Smooth muscle cell (in vitro differentiated cells): ENCODE data around the gene MSLN. TPM values are rescaled to one million over a fixed set of nuclear protein-coding genes. Genes with fewer than 3 reads are reported as not detected.

ENCODE experiments used
- DNase-seq: peaks from one replicate; lab custom pipeline; 2025; ENCODE audit not compliant: unreplicated experiment; lab: John Stamatoyannopoulos, UW
- H2AFZ ChIP-seq: fragments of 200-600 bp; sonication (generic); 2 replicates; pipeline ENCODE4 v1.6.0; 2016; ENCODE audit warnings: antibody characterized with exemption, low read depth, mild to moderate bottlenecking
- H3F3A ChIP-seq: fragments of 200-600 bp; sonication (generic); 2 replicates; pipeline ENCODE4 v1.6.0; 2017; ENCODE audit warnings: antibody characterized with exemption, low read depth
- H3K27ac ChIP-seq: fragments of 200-600 bp; sonication (generic); 2 replicates; pipeline ENCODE4 v1.5.1; 2016; ENCODE audit warnings: low read depth, mild to moderate bottlenecking
- H3K27me3 ChIP-seq: fragments of 200-600 bp; sonication (generic); 2 replicates; pipeline ENCODE4 v1.6.1; 2016; ENCODE audit warnings: low read depth, mild to moderate bottlenecking
- H3K36me3 ChIP-seq: fragments of 200-600 bp; sonication (generic); 2 replicates; pipeline ENCODE4 v1.5.1; 2016; ENCODE audit warnings: low read depth
- H3K4me1 ChIP-seq: fragments of 200-600 bp; sonication (generic); 2 replicates; pipeline ENCODE4 v1.5.1; 2016; ENCODE audit warnings: low read depth
- H3K4me2 ChIP-seq: fragments of 200-600 bp; sonication (generic); 2 replicates; pipeline ENCODE4 v1.6.0; 2016; ENCODE audit warnings: mild to moderate bottlenecking
- H3K4me3 ChIP-seq: fragments of 200-600 bp; sonication (generic); 2 replicates; pipeline ENCODE4 v1.5.1; 2016; ENCODE audit warnings: mild to moderate bottlenecking
- H3K79me2 ChIP-seq: fragments of 200-600 bp; sonication (generic); 2 replicates; pipeline ENCODE4 v1.6.0; 2016; ENCODE audit warnings: low read depth, mild to moderate bottlenecking
- H3K9ac ChIP-seq: fragments of 200-600 bp; sonication (generic); 2 replicates; pipeline ENCODE4 v1.6.0; 2016; ENCODE audit warnings: low read depth
- H3K9me3 ChIP-seq: fragments of 200-600 bp; sonication (generic); replicated peaks from 2 replicates; pipeline ENCODE4 v1.5.1; 2016; ENCODE audit warnings: low read depth
- H4K20me1 ChIP-seq: fragments of 200-600 bp; sonication (generic); 2 replicates; pipeline ENCODE4 v1.6.0; 2016; ENCODE audit warnings: low read depth
- WGBS: methylation state at CpG from one replicate; pipeline ENCODE4 v1.1.7; 2016; ENCODE audit warnings: low lambda C conversion rate; 5-methylcytosine and 5-hydroxymethylcytosine counted together
- polyA plus RNA-seq: library from polyadenylated mRNA; unstranded; fragments of >200 nt; fragmentation: Nextera tagmentation; extraction: Ambion mirVana; gene quantifications from 2 replicates; pipeline ENCODE4 v1.2.1, GENCODE V29; 2016
- total RNA-seq: library from RNA; depleted of rRNA; stranded (reverse); fragments of >200 nt; gene quantifications from 2 replicates; pipeline ENCODE4 v1.2.3, GENCODE V29; 2014
- TF ChIP-seq, protein P1 (sequence below): fragments of 200-600 bp; sonication (generic); IDR thresholded peaks from 2 replicates; pipeline ENCODE4 v1.5.1; 2017; ENCODE audit warnings: borderline replicate concordance, mild to moderate bottlenecking, antibody characterized with exemption; ENCODE audit not compliant: insufficient read depth, poor library complexity, severe bottlenecking

The MSLN gene
- total and polyA plus RNA-seq, 2 experiments from 2014 or later = 0.26 to 3.7 TPM

DNA sequence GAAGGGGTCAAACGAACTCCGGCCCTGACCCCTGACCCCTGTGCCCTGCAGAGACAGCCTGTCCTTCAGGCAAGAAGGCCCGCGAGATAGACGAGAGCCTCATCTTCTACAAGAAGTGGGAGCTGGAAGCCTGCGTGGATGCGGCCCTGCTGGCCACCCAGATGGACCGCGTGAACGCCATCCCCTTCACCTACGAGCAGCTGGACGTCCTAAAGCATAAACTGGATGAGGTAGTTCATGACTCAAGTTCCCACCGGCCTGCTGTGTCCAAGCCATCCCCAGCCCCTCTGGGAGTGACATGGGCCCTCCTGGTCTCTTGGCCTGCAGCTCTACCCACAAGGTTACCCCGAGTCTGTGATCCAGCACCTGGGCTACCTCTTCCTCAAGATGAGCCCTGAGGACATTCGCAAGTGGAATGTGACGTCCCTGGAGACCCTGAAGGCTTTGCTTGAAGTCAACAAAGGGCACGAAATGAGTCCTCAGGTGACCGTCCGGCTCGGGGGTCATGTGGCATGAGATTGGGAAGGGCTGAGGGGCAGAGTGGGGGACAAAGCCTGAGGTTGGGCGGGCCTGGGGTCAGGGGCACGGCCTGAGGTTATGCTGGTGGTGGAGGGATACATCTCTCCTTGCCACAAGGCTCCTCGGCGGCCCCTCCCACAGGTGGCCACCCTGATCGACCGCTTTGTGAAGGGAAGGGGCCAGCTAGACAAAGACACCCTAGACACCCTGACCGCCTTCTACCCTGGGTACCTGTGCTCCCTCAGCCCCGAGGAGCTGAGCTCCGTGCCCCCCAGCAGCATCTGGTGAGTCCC, 5.7 kb downstream of the MSLN start:
- Histone ChIP-seq H3K4me2 (no peak overlapping the region), H4K20me1 (no peaks in the 10 kb centered on the region), H3K27ac (no peak overlapping the region), H3F3A (no peaks in the 10 kb centered on the region), H3K27me3 (no peaks in the 10 kb centered on the region), H3K4me3 (no peak overlapping the region), H3K9ac (no peak overlapping the region), H3K9me3 (no peaks in the 10 kb centered on the region), H3K79me2 (no peaks in the 10 kb centered on the region), H3K36me3 (no peaks in the 10 kb centered on the region), H3K4me1 (no peaks in the 10 kb centered on the region), H2AFZ (no peak overlapping the region)
- TF ChIP-seq, protein P1, sequence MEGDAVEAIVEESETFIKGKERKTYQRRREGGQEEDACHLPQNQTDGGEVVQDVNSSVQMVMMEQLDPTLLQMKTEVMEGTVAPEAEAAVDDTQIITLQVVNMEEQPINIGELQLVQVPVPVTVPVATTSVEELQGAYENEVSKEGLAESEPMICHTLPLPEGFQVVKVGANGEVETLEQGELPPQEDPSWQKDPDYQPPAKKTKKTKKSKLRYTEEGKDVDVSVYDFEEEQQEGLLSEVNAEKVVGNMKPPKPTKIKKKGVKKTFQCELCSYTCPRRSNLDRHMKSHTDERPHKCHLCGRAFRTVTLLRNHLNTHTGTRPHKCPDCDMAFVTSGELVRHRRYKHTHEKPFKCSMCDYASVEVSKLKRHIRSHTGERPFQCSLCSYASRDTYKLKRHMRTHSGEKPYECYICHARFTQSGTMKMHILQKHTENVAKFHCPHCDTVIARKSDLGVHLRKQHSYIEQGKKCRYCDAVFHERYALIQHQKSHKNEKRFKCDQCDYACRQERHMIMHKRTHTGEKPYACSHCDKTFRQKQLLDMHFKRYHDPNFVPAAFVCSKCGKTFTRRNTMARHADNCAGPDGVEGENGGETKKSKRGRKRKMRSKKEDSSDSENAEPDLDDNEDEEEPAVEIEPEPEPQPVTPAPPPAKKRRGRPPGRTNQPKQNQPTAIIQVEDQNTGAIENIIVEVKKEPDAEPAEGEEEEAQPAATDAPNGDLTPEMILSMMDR = no peak
- WGBS = 93% methylated on average over 29 of the region's 29 CpGs
- DNase-seq = no peak

DNA sequence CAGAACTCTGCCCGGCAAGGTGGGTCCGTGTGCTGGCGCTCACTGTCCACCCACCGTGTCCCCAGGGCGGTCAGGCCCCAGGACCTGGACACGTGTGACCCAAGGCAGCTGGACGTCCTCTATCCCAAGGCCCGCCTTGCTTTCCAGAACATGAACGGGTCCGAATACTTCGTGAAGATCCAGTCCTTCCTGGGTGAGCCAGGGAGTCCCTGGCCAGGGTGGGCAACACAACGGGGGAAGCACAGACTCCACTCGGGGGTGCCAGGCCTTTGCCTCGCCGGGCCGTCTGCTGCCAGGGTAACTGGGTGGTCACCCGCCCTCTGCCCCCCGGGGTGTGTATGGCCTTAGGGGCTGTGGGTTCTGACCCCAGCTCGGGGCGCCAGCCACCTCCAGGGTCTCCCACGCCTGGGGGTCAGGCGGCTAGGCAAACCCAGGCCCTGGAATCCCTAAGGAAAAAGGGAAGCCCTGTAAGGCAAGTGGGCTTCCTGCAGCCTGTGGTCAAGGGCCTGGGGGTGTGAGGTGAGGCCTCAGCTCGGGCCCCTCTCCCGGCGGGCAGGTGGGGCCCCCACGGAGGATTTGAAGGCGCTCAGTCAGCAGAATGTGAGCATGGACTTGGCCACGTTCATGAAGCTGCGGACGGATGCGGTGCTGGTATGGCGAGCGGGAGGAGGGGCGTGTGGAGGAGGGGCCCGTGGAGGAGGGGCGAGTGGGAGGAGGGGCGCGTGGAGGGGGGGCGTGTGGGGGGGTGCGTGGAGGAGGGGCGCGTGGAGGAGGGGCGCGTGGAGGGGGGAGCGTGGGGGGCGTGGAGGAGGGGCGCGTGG, 6.5 kb downstream of the MSLN start:
- H3K9me3 ChIP-seq = no peaks in the 10 kb centered on the region
- no peak for DNase-seq

DNA sequence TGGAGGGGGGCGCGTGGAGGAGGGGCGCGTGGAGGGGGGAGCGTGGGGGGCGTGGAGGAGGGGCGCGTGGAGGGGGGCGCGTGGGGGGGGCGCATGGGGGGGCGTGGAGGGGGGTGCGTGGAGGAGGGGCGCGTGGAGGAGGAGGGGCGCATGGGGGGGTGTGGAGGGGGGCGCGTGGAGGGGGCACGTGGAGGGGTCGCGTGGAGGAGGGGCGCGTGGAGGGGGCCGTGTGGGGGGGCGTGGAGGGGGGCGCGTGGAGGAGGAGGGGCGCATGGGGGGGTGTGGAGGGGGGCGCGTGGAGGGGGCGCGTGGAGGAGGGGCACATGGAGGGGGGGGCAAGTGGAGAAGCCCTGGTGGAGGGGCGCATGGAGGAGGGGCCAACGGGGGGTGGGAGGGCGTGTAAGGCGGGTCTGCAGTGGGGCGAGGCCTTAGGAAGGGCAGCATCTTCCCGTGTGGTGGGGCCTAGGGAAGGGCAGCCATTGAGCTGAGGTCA, 7.3 kb downstream of the MSLN start:
- Histone ChIP-seq H3K4me1 (no peaks in the 10 kb centered on the region), H2AFZ (no peak overlapping the region), H4K20me1 (no peaks in the 10 kb centered on the region), H3K4me3 (no peak overlapping the region), H3F3A (no peaks in the 10 kb centered on the region), H3K9me3 (no peaks in the 10 kb centered on the region), H3K9ac (no peak overlapping the region), H3K79me2 (no peaks in the 10 kb centered on the region), H3K36me3 (no peaks in the 10 kb centered on the region), H3K27me3 (no peaks in the 10 kb centered on the region), H3K27ac (no peak overlapping the region), H3K4me2 (no peak overlapping the region)
- DNase-seq = no peak
- TF ChIP-seq, protein P1 = no peak
- WGBS = 80% methylated on average over 1 of the region's 38 CpGs

More for the DNA sequence above, 6.5 kb downstream of the MSLN start:
- H3K27ac ChIP-seq = no peak overlapping the region
- H3K4me1 ChIP-seq = no peaks in the 10 kb centered on the region
- H3K9ac ChIP-seq = no peak overlapping the region
- H3K27me3 ChIP-seq = no peaks in the 10 kb centered on the region
- no peak overlapping the region for H3K4me2 ChIP-seq
- no peaks in the 10 kb centered on the region for H3K36me3 ChIP-seq
- H3F3A ChIP-seq = no peaks in the 10 kb centered on the region
- no peak overlapping the region for H2AFZ ChIP-seq
- H3K79me2 ChIP-seq = no peaks in the 10 kb centered on the region
- H3K4me3 ChIP-seq = no peak overlapping the region
- no peaks in the 10 kb centered on the region for H4K20me1 ChIP-seq
- WGBS = 91% methylated on average over 29 of the region's 48 CpGs
- TF ChIP-seq, protein P1 = no peak
